Inflammatory macrophage treated with lipopolysaccharide for 1 hour (primary cell): Measurements from ENCODE around the gene FGL2.
"Not testable (repeated sequence)": the region's sequence is repeated elsewhere in the genome, so short reads cannot be mapped to it uniquely, and the experiment has no call there.

Experiments
- DNase-seq, 2 donors: peaks; one replicate each; pipeline ENCODE4 v3.0.0-alpha.2; 2020 to 2022

FGL2 gene, protein sequence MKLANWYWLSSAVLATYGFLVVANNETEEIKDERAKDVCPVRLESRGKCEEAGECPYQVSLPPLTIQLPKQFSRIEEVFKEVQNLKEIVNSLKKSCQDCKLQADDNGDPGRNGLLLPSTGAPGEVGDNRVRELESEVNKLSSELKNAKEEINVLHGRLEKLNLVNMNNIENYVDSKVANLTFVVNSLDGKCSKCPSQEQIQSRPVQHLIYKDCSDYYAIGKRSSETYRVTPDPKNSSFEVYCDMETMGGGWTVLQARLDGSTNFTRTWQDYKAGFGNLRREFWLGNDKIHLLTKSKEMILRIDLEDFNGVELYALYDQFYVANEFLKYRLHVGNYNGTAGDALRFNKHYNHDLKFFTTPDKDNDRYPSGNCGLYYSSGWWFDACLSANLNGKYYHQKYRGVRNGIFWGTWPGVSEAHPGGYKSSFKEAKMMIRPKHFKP

DNA sequence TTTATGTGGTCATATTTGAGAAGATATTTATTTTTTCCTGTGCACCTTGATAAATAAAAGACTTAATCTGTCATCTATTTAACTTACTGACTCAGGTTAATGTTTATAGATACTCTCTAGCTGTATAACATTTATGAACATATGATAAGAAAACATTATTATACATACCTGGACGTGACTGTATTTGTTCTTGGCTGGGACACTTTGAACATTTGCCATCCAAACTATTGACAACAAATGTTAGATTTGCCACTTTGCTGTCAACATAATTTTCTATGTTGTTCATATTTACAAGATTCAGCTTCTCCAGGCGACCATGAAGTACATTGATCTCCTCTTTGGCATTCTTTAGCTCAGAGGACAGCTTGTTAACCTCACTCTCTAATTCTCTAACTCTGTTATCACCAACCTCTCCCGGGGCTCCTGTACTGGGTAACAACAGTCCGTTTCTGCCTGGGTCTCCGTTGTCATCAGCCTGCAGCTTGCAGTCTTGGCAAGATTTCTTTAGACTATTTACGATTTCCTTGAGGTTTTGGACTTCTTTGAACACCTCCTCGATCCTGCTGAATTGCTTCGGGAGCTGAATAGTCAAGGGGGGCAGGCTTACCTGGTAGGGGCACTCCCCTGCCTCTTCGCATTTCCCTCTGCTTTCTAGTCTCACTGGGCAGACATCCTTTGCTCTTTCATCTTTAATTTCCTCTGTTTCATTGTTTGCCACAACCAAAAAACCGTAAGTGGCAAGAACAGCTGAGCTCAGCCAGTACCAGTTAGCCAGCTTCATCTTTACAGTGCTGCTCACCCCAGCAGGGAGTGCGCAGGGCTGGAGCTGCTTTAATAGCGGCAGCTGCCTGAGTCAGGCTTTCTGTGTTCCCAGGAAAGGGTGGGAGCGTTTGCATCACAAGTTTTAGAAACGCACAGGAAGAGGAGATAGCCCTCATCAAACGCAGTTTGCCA is at the start of gene FGL2:
Gene FGL2, minus strand, starts transcription at position 807 of the 954 bp plus-strand sequence. Its CDS starts 26 bp downstream, at position 781.
- peak; percentile 53 to 59 for DNase-seq

DNA sequence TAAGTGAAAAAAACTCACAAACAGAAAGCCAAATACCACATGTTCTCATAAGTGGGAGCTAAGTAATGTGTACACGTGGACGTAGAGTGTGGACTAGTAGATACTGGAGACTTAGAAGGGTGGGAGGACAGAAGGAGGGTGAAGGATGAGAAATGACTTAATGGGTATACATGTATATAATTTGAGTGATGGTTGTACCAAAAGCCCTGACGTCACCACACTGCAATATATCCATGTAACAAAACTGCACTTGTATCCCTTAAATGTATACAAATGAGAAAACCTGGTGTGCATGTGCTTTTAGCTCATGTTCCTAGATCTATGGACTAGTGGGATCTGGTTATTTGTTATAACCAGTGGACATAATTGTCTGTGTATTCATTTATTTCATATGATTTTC is 48.5 kb upstream of the FGL2 start:
- no peak for DNase-seq

DNA sequence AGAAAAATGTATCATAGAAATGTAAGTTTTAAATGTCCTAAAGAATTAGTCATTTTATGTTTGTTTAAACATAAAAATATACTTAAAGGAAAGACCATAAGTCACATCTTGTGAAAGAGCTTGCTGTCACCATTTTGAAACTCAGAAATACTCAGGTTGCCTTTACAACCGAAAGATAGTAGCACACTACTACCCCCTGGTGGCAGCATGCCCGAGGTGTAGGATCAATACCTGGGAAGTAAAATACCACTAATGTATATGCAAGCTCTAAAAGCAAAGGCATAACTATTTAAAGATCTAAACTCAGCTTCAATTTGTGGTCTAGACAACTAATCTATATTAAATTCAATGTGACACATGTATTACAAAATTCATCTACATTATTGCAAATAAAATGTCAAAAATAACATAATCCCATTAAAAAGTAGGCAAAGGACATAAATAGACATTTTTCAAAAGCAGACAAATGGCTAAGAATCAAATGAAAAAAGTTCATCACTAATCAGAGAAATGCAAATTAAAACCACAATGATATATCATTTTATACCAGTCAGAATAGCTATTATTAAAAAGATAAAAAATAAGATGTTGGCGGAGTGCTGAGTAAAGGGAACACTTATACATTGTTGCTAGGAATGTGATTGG is 47.7 kb upstream of the FGL2 start:
- DNase-seq = peak; percentile 70 to 98

DNA sequence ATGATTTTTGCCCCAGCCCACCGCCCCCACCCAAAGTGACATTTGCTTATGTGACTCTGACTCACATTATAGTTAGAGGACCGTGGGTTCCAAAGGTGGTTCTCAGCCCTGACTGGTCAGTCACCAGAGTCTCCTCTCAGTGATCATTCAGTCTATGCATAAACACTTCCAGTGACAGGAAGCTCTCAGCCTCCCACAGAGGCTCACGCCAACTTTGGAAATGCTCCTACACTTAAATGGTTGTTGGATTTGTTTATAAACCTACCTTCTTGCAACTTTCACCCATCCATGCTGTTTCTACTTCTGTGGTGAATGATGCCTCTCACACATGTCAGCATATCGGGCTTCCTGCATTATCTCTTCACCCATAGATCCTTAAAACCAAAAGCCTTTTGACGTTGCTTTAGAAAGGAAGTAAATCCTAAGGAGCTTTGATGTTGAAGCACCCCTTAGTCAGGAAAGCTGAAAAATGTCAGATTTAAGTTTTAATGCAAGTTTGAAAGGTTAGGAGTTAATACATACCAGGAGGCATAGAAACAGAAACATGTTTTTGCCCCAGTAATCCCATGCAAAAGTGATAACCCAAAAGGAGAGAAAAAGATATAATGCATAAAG is 46.5 kb upstream of the FGL2 start:
- peak; percentile 20 to 51 for DNase-seq

DNA sequence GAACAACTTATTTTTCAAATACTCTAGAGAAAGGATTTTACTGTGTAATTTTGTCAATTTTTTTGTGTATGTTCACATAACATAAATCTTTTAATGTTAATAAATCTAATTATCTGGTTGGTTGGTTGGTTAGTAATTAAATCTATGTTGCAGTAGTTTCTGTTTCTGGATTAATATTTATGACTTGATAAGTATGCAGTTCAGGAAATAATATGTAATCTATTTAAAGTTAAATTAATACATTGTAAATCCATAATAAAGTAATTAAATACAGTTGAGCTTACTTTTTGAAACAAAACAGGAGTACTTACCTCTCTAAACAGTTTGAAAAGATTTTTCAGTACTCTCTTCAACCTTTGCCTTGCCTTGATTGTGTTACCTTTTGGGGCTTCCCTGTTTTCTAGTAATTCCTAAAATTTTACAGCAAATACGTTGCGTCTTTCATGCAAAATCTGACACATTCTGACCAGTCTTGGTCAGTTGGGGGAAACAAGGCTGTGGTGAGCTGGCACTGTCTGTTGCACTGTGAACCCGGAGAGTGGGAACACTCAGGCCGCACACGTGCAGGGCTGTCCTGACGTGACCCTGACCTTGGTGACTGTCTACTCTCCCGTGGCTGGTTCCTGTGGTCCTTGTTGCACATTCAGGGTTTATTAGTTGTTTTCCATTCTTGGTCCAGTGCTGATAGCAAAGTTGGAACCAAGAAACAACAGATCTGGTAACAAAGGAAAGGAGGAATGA is 45.6 kb upstream of the FGL2 start:
- peak; percentile 28 to 62 for DNase-seq

DNA sequence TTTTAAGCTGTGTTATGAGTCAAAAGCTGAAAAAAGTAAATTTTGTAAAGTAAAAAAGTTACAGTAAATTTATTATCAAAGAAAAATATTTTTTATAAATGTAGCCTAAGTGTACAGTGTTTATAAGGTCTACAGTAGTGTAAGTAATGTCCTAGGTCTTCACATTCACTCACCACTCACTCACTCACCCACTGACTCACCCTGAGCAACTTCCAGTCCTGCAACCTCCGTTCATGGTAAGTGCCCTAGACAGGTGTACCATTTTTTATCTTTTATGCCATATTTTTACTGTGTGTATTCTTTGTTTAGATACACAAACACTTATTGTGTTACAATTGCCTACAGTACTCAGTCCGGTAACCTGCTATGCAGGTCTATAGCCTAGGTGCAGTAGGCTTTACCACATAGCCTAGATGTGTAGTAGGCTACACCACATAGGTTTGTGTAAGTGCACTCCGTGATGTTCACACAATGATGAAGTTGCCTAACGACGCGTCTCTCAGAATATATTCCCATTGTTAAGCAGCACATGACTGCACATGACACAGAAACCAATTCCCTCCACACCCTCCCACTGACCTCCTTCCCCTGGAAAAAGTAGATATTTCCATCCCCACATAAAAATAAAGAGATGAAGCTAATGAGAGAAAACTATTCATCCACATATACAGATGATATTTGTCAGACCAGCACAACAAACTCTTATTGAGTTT is 44.8 kb upstream of the FGL2 start:
- DNase-seq = peak; percentile 25 to 62

DNA sequence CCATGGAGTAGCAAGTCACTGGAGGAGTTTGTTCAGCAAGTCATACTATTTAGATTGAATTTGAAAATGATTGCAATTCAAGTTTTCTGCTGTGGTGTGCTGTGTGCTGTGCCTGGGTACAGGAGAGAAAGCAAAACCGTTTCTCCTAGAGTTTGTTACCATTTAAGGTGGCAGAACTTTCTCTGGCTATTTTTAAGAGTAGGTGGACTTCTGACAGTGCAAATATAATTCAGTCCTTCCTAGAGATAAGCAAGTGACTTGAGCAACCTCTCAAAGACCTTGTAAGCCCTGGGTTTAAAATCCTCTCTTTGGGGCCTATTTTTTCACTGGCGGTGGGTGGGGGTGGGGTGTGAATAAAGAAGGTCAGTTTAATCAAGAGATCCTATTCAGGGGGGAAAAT is 42.9 kb upstream of the FGL2 start:
- DNase-seq = no peak

DNA sequence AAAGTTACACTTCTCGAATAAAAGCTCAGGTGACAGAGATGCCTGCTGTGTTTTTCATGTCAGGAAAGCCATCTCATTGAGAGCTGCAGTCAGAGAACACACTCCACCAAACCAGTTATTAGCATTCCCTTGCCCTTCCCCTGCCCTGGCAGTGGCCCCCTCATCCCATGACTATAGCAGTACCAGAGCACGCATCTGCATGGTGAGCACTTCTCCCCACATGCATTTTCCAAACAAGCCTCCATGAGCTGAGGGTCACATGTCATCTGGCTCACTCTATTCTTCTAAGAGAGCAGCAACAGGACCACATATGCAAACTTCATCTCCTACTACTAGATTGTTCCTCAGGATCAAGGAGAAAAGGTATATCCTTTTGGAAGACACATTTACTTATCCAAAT is 42.4 kb upstream of the FGL2 start:
- DNase-seq = no peak

DNA sequence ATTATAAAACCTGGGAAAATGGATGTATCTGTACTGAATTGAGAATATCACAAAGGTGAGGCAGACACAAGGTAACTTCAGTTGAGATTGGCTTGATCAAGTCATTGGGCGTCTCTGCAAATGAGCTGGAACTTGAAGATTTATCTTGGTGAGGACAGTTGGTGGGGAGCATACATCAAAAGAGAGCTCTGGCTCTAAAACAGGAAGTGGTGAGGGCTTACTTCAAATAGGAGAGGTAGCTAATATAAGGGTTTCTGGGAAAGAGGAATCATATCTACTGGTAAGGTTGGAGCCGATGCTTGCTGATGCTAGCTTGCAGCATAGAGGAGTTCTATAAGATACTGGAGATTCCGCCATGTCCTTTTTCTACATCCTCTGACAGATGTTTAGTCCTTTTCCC is 39.9 kb upstream of the FGL2 start:
- DNase-seq = peak in 1 of 2 donors; percentile 15

DNA sequence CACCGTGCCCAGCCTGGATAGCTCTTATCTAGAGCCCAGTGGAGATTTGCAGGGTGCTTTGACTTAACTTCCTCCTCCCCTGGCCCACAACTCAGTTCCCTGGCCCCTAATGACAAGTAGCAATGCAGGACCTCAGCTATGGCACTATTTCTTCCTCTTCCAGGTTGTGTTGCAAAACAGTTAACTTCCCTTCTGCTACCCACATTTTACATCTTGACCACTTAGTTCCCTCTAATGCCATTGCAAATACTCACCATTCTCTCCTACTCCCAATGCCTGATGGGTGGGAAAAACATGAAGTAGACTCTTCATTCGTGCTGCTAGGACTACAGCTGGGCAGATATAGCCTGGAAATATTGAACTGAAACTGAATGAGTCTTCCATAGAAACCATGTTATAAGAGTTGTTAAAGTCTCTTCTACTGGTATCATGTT is 39.1 kb upstream of the FGL2 start:
- peak; percentile 86 to 94 for DNase-seq

DNA sequence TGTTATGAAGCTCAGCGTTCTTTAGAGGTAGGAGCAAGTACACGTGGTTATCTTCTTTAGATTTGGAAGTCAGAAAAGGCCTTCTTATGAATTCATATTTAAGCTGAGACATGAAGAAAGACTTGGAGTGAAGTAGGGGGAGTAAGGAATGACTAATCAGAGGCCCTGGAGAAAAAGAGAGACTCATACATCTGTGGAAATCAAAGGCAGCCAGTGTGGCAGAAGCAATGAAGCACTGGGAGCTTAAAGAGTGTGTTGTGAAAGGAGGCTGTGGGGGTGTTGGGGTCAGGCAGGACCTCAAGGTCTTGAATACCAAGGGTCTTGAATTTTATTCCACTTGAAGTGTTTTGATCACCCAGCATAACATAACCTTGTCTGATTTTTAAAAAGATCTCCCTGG is 35.7 kb upstream of the FGL2 start:
- DNase-seq = peak; percentile 21 to 45

DNA sequence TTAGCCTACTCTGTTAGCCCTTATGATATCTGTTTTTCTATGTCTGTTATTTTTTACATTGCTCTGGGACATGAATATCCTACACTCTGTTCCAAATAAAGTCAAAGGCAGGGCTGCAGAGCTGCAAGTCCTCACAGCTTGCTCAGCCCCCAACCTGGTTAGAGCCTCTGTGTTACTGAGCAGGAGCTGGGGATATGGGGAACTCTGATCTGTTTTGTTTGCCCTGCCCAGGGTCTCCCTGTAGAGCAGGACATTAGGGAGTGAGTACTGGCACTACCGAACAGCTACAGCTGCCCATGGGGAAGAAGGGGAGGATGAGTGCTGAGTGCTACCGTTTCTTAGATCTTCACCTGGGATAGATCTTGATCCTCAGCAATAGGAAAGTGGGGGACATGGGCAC is 32.8 kb upstream of the FGL2 start:
- no peak for DNase-seq

DNA sequence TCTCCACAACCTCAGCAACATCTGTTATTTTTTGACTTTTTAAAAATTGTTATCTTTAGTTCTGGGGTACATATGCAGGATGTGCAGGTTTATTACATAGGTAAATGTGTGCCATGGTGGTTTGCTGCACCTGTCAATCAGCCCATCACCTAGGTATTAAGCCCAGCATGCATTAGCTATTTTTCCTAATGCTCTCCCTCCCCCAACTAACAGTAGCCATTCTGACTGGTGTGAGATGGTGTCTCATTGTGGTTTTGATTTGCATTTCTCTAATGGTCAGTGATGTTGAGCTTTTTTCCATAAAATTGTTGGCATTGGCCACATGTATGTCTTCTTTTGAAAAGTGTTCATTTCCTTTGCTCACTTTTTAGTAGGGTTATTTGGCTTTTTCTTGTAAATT is 29.2 kb upstream of the FGL2 start:
- DNase-seq = not testable (repeated sequence)

DNA sequence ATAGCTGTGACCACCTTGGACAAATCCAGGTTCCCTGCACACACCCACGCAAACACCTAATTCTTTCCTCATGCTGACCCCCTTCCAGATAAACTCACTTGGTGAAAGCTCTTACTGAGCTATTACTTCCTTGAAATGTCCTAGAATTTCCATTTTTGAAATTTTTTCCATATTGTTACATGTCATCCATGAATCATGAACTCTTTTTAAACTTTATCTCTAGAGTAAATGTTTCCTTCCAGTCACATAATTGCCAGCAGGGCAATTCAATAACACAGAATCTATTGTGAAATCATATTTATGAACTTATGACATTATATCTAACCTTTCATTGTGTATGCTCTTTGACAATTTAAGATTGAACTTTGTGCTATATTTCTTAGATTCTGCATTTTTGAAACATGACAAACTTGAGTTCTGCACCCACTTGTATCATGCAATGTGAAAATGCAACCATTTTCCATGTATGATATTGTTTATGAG is 26.8 kb upstream of the FGL2 start:
- no peak for DNase-seq

DNA sequence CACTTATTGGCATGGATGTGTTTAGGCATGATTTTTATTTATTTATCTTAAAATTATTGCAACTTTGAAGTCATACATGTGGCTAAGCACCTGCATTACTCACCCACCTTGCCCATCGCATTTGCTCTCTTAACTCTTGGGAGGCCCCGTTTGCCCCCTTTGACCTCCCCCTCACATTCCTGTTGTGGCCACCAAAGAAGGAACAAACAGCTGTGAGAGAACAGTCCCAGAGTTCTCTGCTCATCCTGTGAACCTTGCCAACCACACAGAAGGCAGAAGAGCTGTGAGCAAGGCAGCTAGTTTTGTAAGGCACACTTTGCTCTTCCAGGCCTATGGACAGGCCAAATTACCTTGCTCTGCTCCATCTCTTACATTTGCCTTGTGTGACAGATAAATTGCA is 23.6 kb upstream of the FGL2 start:
- no peak for DNase-seq

DNA sequence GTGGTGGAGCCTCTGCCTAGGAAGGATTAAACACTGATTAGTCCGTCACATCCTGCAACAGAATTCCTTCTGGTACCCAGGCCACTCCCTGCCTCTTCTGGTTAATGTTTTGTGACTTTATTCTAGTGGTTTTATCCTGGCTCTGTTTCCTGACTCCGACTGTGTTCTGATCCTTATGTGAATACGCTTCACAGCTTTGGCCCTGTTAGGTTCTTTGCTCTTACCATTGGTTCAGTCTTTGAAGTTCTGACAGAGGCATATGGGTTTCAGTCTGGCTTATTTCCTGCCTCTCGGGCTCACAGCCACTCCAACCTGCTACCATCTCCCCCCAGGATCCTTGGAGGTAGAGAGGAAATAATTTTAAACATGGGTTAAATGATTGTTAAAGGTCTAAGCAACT is 23.2 kb upstream of the FGL2 start:
- no peak for DNase-seq

DNA sequence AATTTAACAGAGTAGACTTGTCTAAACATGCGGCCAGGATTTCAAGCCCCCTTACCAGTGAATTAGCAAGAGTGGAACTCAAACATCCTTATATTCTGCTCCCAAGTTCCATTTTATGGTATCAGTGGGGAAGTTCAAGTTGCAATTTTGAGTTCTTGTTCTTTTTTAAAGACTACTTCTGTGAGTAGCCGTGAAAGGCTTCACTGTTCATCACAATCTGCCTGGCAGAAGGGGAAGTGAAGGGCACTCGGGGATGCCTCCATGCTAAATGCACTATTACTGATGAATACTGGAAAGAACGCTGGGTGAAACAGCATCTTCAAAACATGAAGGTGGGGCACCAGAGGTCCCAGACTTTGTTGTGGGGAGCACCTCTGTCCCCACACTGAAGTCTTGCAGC is 22.4 kb upstream of the FGL2 start:
- DNase-seq = peak in 1 of 2 donors; percentile 46

DNA sequence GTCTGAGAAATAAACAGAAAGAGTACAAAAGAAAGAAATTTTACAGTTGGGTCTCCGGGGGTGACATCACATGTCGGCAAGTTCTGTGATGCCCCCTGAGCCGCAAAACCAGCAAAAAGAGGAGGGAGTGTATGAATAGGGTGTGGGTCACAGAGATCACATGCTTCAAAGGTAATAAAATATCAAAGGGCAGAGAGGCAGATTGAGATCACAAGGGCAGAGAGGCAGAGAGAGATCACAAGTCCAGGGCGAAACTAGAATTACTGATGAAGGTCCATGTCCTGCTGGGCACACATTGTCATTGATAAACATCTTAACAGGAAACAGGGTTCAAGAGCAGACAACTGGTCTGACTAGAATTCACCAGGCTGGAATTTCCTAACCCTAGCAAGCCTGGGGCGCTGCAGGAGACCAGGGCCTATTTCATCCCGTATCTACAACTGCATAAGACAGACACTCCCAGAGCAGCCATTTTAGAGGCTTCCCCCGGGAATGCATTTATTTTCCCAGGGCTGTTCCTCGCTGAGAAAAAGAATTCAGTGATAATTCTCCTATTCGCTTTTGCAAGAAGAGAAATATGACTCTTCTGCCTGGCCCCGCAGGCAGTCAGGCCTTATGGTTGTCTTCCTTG is 20.2 kb upstream of the FGL2 start:
- not testable (repeated sequence) for DNase-seq

DNA sequence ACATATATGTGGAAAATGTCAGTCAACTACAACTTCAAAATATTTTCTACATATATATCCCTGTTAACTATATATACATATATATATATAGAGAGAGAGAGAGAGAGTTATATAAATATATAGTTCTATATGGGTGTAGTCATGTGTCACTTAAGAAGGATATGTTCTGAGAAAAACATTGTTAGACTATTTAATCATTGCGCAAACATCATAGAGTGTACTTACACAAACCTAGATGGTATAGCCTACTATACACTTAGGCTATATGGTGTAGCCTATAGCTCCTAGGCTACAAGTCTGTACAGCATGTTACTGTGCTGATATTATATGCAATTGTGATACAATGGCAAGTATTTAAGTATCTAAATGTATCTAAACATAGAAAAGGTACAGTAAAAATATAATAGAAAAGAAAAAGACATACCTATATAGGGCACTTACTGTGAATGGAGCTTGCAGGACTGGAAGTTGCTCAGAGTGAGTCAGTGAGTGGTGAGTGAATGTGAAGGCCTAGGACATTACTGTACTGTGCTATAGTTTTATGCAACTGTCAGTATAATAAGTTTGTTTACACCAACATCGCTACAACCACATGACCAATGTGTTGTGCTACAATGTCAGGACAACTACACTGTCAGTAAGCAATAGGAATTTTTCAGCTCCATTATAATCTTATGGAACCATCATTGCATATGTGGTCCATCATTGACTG is 18.0 kb upstream of the FGL2 start:
- no peak for DNase-seq
